HG03469 (cell line): Measurements from ENCODE around the gene TAF1A.

Experiments used
- ATAC-seq: cut with Tn5 transposase; IDR thresholded peaks from one replicate; pipeline ENCODE4 v1.9.1; 2021; ENCODE audit warnings: mild to moderate bottlenecking, moderate library complexity, moderate number of reproducible peaks; ENCODE audit not compliant: unreplicated experiment

The TAF1A gene

GRCh38 chr1:222600281-222600680 lies 10.5 kb upstream of the TAF1A start:
- no peak for ATAC-seq

GRCh38 chr1:222596696-222597095 lies 7.0 kb upstream of the TAF1A start:
- ATAC-seq = no peak

DNA sequence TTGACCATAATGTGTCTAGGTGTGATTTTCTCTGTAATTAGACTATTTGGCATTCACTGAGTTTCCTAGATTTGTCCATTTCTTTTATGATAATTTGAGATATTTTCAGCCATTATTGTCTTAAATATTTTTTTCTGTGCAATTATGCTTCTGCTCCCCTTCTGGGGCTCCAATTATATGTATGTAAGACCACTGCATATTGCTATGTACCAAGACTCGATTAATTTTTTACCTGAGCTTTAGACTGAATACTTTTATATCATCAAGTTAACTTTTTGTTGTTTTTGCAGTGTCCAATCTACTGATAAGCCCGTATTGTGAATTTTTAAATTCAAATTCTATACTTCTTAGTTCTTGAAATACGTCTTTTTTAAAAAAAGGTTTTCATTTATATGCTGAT lies 5.1 kb upstream of the TAF1A start:
- no peak for ATAC-seq

- no peak for ATAC-seq
Observed at GRCh38 chr1:222592171-222592570, 2.4 kb upstream of the TAF1A start.

DNA sequence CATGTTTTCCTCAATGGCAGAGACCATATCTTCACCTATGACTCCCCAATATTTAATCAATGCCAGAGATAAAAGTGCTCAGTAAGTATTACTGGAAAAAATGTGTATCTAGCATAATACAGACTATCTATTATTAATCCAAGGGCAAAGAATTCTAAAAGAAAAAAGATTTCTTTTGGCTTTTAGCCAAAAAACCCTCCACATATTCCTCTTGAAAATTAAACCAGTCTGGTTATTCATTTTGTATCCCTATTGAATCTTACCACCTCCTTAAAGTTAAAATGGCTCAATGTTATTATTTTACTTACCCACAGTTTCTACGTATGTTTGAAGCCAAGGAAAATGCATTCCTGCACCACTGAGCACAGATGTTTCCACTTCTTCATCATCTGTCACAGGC lies 1.6 kb downstream of the TAF1A start:
- no peak for ATAC-seq

- ATAC-seq = no peak
Observed at GRCh38 chr1:222586842-222587241, 2.9 kb downstream of the TAF1A start.

DNA sequence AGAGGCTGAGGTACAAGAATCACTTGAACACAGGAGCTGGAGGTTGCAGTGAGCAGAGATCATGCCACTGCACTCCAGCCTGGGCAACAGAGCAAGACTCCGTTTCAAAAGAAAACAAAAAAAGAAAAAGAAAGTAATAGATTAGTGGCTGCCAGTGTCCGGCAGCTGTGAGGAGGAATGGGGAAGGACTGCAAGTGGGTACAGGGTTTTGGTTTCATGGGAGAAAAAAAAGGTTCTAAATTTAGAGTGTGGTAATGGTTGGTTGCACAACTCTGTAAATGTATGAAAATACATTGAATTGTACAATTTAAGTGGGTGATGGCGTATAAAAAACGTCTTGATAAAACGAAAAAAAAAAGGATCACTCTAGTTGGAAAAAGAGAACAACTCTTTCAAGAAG lies 6.7 kb downstream of the TAF1A start:
- peak; percentile 73 for ATAC-seq

GRCh38 chr1:222582099-222582774 lies 7.5 kb downstream of the TAF1A start:
- ATAC-seq = peak; percentile 57

- ATAC-seq = no peak
Observed at GRCh38 chr1:222579316-222579715, 10.4 kb downstream of the TAF1A start.

GRCh38 chr1:222570837-222571236 lies 18.9 kb downstream of the TAF1A start:
- no peak for ATAC-seq

GRCh38 chr1:222561656-222562055 lies 28.1 kb downstream of the TAF1A start:
- no peak for ATAC-seq

GRCh38 chr1:222557574-222557973 lies 32.2 kb downstream of the TAF1A start:
- ATAC-seq = no peak

DNA sequence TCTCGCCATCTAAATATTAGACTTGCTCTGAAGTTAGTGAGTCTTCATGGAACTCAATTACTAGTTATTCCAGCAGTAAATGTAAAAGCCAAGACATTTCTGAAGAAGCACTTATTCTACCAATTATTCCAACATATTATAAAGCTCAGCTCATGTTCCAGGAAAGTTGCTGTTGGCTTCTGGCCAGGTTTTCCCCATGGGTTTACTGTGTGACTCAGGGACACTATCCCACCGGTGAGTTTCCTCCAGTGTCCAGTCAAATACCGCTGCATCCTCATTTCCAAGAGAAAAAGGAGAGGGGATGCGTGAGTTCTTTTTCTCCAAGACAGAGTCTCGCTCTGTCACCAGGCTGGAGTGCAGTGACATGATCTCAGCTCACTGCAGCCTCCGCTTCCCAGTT lies 32.6 kb downstream of the TAF1A start:
- no peak for ATAC-seq

DNA sequence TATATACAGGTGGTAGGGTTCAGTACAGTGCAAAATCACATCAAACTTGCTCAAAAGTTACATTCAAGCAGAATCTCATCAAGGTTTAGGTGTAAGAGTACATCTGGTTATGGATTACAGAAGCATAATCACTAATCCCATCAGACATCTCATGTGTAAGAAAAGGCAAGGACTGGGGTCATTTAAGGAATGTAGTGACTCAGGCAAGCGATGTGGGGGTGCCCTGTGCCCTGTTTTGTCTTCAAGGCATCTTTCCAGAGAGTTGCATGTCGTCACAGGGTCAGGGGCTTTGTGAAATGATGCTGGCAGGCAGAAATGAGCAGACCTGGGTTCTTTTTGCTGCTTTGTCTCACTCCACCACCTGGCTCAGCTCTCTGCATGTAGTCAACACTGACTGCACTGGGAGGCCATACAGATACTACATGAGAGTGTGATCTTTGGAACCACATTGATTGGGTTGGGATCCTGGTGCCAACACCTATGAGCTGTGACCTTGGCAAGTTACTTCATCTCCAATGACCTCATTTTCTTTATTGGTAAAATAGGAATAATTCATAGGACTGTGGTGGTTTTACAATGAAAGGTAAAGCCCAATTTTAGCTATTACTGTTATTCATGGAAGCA lies 33.6 kb downstream of the TAF1A start:
- no peak for ATAC-seq

GRCh38 chr1:222554177-222554576 lies 35.6 kb downstream of the TAF1A start:
- no peak for ATAC-seq

DNA sequence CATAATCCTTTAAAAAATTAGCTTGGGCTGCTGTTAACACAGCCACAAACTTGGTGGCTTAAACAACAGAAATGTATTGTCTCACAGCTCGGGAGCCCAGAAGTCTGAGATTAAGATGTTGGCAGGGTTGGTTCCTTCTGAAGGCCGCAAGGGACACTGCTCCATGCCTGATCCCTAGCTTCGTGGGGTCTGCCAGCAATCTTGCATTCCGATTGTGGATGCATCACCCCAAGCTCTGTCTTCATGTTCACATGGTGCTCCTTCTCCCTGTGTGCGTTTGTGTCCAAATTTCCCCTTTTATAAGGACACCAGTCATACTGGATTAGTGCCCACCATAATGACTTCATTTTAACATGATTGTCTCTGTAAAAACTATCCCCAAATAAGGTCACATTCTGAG lies 36.9 kb downstream of the TAF1A start:
- no peak for ATAC-seq

DNA sequence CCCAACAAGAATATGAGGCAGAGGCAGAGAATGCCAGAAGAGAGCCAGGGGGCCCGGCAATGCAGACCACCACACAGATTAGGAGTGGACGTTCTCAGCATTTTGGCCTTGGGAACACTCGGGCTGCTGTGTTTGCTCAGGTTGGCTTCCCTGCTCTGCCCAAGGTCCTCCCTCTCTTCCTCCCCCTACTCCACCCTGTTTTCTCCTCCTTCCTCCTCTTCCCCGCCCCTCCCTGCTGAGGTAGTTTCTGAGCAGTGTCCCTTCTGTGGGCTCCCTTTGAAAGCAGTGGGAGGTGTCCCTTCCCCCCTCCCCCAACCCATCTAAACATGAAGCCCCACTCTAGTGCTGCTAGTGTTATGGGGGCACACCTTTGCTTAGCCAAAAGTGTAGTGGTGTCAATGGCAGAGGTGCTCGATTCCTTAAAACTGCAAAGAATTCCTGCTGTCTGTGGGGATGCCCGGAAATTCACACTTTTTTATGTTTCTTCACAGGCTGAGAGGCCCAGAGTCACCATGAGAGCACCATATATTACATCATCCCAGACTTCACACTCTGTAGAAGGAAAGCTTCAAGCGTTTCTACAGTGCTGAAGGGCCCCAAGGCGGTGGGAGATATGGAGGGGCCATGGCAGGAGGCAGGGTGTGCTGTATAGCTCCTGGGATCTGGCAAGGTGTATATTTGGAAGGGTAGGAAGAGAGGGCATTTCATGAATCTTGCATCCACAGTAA lies 41.6 kb downstream of the TAF1A start, which contains the start of gene HHIPL2:
Gene HHIPL2 (minus strand): TSS at position 161 of the 728 bp plus-strand sequence. CDS start 60 bp downstream, at position 101.
- no peak for ATAC-seq

DNA sequence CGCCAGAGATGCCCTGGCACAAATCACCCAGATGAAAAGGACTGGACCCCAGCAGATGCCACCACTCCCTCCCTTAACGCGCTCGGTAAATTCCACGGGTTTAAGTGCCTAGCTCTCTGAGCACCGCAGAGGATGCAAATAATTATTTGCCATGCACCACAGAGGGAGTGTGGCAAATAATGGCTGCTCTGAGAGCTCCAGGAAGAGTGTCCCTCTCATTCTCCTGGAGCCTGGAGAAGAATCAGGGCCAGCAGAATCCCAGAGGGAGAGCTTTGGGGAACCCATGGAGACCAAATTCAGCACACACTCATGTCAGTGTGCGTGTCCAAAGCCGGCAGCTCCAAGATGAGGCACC lies 42.5 kb downstream of the TAF1A start:
- no peak for ATAC-seq

DNA sequence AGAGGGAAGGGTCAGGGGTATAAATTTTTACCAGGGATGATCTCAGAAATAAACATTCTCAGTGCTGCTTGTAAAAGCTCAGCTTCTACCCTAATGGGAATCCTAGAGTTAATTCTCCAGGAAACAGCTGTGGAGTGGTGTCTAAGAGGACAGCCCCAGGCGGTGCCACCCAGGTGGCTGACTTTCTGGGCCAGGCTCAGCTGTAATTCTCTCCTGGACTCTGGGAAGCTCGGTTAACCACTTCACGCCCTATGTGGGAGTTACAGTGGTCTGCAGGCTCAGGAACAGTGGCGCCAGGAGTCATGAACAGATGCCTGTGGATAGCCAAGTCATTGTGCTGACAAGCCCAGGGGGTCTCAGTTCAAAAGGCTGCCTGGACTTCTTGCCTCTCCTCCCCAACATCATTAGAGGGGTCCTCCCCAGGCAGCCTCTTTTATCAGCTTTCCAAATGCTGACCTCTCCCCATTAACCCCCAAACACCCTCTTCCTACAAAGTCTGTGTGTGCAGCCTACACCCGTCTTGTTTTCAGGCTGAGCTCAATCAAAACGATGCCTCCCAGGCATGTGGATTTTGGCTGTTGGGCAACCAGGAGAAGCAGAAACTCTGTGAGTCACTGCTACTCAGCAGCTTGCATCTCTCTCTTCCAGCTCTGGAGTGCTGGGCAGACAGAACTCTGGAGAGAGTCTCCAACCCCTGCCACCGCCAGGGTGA lies 43.0 kb downstream of the TAF1A start:
- no peak for ATAC-seq

- no peak for ATAC-seq
Observed at GRCh38 chr1:222546091-222546490, 43.6 kb downstream of the TAF1A start.

GRCh38 chr1:222543817-222544216 lies 45.9 kb downstream of the TAF1A start:
- ATAC-seq = no peak
